HEK293 (cell line): ENCODE results near the gene SLC26A1.

Experiments
- CTCF ChIA-PET: fragments of 350-600 bp; formaldehyde crosslinking; extraction: SDS; loops from one replicate; lab custom pipeline; 2021; ENCODE audit warnings: antibody characterized with exemption; lab: Yijun Ruan, JAX
- POLR2A ChIA-PET: fragments of 300-600 bp; formaldehyde crosslinking; extraction: SDS; loops from one replicate; lab custom pipeline; 2020; ENCODE audit warnings: antibody characterized with exemption, inconsistent platforms; lab: Yijun Ruan, JAX
- H3K27ac ChIP-seq: fragments of 200-500 bp; sonication (Bioruptor generic); 2 replicates; pipeline ENCODE4 v1.5.1; 2014; ENCODE audit warnings: low read depth, low read length, control low read depth, inconsistent platforms; ENCODE audit errors: extremely low read depth
- H3K36me3 ChIP-seq, 2 experiments: fragments of 200-500 bp in 1 of 2; sonication (Bioruptor generic) in 1 of 2; 1 replicate in 1 of 2; 2 replicates in 1 of 2; pipeline ENCODE4 v1.5.1; 2014 to 2017; ENCODE audit warnings: inconsistent platforms in 2 of 2, low read length in 2 of 2; ENCODE audit not compliant: control insufficient read depth in 2 of 2, insufficient read depth in 1 of 2
- H3K4me1 ChIP-seq: fragments of 200-500 bp; sonication (Bioruptor generic); 2 replicates; pipeline ENCODE4 v1.5.1; 2014; ENCODE audit warnings: mild to moderate bottlenecking, low read length, inconsistent platforms; ENCODE audit not compliant: control insufficient read depth, insufficient read depth
- H3K4me3 ChIP-seq: 2 replicates; pipeline ENCODE4 v1.5.1; 2011; ENCODE audit warnings: low read depth, mild to moderate bottlenecking, control low read depth, low read length, moderate library complexity
- H3K9me3 ChIP-seq: fragments of 200-500 bp; sonication (Bioruptor generic); 2 replicates; pipeline ENCODE4 v1.5.1; 2014; ENCODE audit warnings: low read depth, low read length, inconsistent platforms; ENCODE audit not compliant: control insufficient read depth, insufficient read depth
- EGR2 ChIP-seq: fragments of 450-650 bp; formaldehyde crosslinking; IDR thresholded peaks from 2 replicates; pipeline ENCODE4 v1.5.1; 2016; ENCODE audit warnings: low read depth, missing biosample characterization, missing genetic modification characterization
- GLI4 ChIP-seq: fragments of 450-650 bp; formaldehyde crosslinking; IDR thresholded peaks from 2 replicates; pipeline ENCODE4 v1.5.1; 2016; ENCODE audit warnings: missing biosample characterization, missing genetic modification characterization
- GLIS1 ChIP-seq: fragments of 450-650 bp; formaldehyde crosslinking; IDR thresholded peaks from 2 replicates; pipeline ENCODE4 v1.5.1; 2016; ENCODE audit warnings: missing biosample characterization, missing genetic modification characterization
- KLF1 ChIP-seq: fragments of 450-650 bp; formaldehyde crosslinking; IDR thresholded peaks from 2 replicates; pipeline ENCODE4 v1.5.1; 2016; ENCODE audit warnings: missing biosample characterization, missing genetic modification characterization
- PRDM1 ChIP-seq: fragments of 450-650 bp; formaldehyde crosslinking; IDR thresholded peaks from 2 replicates; pipeline ENCODE4; 2016; ENCODE audit warnings: missing biosample characterization, missing genetic modification characterization
- WT1 ChIP-seq: fragments of 450-650 bp; formaldehyde crosslinking; IDR thresholded peaks from 2 replicates; pipeline ENCODE4 v1.5.1; 2016; ENCODE audit warnings: missing biosample characterization, missing genetic modification characterization
- ZBTB48 ChIP-seq: fragments of 450-650 bp; formaldehyde crosslinking; IDR thresholded peaks from 2 replicates; pipeline ENCODE4 v1.5.1; 2016; ENCODE audit warnings: missing biosample characterization, missing genetic modification characterization
- ZBTB8A ChIP-seq: fragments of 450-650 bp; formaldehyde crosslinking; IDR thresholded peaks from 2 replicates; pipeline ENCODE4 v1.5.1; 2016; ENCODE audit warnings: missing biosample characterization, missing genetic modification characterization
- ZFHX2 ChIP-seq: fragments of 450-650 bp; formaldehyde crosslinking; conservative IDR thresholded peaks from 2 replicates; pipeline ENCODE4 v1.5.1; 2016; ENCODE audit warnings: missing biosample characterization, missing genetic modification characterization
- ZIC2 ChIP-seq: fragments of 450-650 bp; formaldehyde crosslinking; IDR thresholded peaks from 2 replicates; pipeline ENCODE4 v1.5.1; 2016; ENCODE audit warnings: missing biosample characterization, missing genetic modification characterization
- ZNF280C ChIP-seq: fragments of 450-650 bp; formaldehyde crosslinking; IDR thresholded peaks from 2 replicates; pipeline ENCODE4 v1.5.1; 2016; ENCODE audit warnings: missing biosample characterization, missing genetic modification characterization
- ZNF354C ChIP-seq: fragments of 450-650 bp; formaldehyde crosslinking; IDR thresholded peaks from 2 replicates; pipeline ENCODE4 v1.5.1; 2016; ENCODE audit warnings: missing biosample characterization, missing genetic modification characterization, low read depth, borderline replicate concordance
- ZNF426 ChIP-seq: fragments of 450-650 bp; formaldehyde crosslinking; IDR thresholded peaks from 2 replicates; pipeline ENCODE4 v1.5.1; 2017; ENCODE audit warnings: missing biosample characterization, missing genetic modification characterization, mild to moderate bottlenecking, inconsistent platforms, moderate library complexity
- ZNF558 ChIP-seq: fragments of 450-650 bp; formaldehyde crosslinking; IDR thresholded peaks from 2 replicates; pipeline ENCODE4 v1.5.1; 2016; ENCODE audit warnings: missing biosample characterization, missing genetic modification characterization
- ZNF600 ChIP-seq: fragments of 450-650 bp; formaldehyde crosslinking; IDR thresholded peaks from 2 replicates; pipeline ENCODE4 v1.5.1; 2016; ENCODE audit warnings: missing biosample characterization, missing genetic modification characterization
- ZNF645 ChIP-seq: fragments of 450-650 bp; formaldehyde crosslinking; IDR thresholded peaks from 2 replicates; pipeline ENCODE4; 2016; ENCODE audit warnings: missing biosample characterization, missing genetic modification characterization
- ZSCAN16 ChIP-seq: fragments of 450-650 bp; formaldehyde crosslinking; IDR thresholded peaks from 2 replicates; pipeline ENCODE4 v1.5.1; 2016; ENCODE audit warnings: missing biosample characterization, missing genetic modification characterization
- TF ChIP-seq, protein P1 (sequence below): fragments of 450-650 bp; formaldehyde crosslinking; IDR thresholded peaks from 2 replicates; pipeline ENCODE4 v1.5.1; 2017; ENCODE audit warnings: missing biosample characterization, missing genetic modification characterization
- TF ChIP-seq, protein P2 (sequence below): fragments of 450-650 bp; formaldehyde crosslinking; IDR thresholded peaks from 2 replicates; pipeline ENCODE4 v1.5.1; 2016; ENCODE audit warnings: missing biosample characterization, missing genetic modification characterization

SLC26A1 gene

GRCh38 chr4:1021386-1022050 is 28.3 kb upstream of the SLC26A1 start (continued):
- TF ChIP-seq ZNF280C = no peak
- TF ChIP-seq PRDM1 (tag by site-specific recombination) = no peak

DNA sequence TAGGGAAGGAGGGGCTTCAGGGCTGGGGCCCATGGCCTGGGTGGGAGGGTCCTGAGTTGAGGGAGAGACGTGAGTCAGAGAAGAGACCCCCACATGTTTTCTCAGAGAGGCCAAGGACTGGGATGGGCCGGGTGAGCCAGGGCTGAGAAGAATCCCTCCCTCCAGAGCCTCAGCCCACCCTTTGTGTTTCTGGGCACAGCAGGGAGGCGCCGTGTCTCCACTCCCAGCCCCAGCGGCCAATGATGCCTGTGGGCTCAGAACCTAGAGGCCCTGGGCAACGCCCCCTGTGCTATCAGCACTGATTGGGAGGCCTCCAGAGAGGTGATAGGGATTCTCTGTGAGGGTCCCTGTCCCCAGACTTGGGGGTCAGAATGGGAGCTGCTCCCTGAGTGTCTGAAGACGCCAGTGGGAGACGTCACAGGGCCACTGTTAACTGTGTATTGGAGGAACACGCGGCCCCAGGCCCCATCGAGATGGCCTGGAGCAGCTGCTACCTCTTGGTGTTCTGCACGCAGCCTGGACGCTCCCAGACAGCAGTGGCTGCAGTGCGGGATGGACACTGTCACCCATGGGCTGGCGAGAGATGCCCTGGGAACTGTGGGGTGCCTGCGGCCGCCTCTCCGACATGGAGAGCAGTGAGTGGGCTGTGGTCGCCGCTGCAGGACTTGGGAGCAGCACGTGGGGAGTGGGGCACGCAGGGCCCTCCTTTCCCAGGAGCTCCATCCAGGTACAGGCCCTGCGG is 26.7 kb upstream of the SLC26A1 start:
- Histone ChIP-seq H3K9me3 (no peaks in the 10 kb centered on the region), H3K36me3 (peaks cover 0 to 8% of the 10 kb centered on the region in 2 experiments; a peak in 1 of 3 replicates), H3K4me3 (no peak overlapping the region), H3K27ac (no peak overlapping the region), H3K4me1 (no peaks in the 10 kb centered on the region)
- ChIA-PET CTCF (no interaction called here), POLR2A (no interaction called here)
- TF ChIP-seq ZBTB48 (tag by site-specific recombination) (no peak), ZNF354C (tag by site-specific recombination) (no peak), ZBTB8A (tag by site-specific recombination) (peak; percentile 36), ZNF645 (tag by site-specific recombination) (no peak), ZNF600 (tag by site-specific recombination) (peak; percentile 64), ZNF558 (tag by site-specific recombination) (no peak), KLF1 (tag by site-specific recombination) (peak; percentile 43; the same call in 1 of the 2 replicates), ZNF426 (tag by site-specific recombination) (no peak)

- TF ChIP-seq GLIS1 (tag by site-specific recombination) = peak; percentile 74
- no peak for TF ChIP-seq ZSCAN16 (tag by site-specific recombination)
- TF ChIP-seq GLI4 = no peak
- TF ChIP-seq WT1 (tag by site-specific recombination) = no peak
- H3K4me3 ChIP-seq = no peak overlapping the region
- H3K4me1 ChIP-seq = no peaks in the 10 kb centered on the region
- H3K27ac ChIP-seq = no peak overlapping the region
- no peaks in the 10 kb centered on the region for H3K9me3 ChIP-seq
- H3K36me3 ChIP-seq = peaks cover 0 to 2% of the 10 kb centered on the region in 2 experiments; a peak in 1 of 3 replicates
- POLR2A ChIA-PET = no interaction called here
- CTCF ChIA-PET = no interaction called here
Observed at GRCh38 chr4:1019320-1019719, 26.1 kb upstream of the SLC26A1 start.

- CTCF ChIA-PET = interaction anchor here (0.7 kb wide), 1 partner anchor 334 kb away, joined by 3 read pairs; no protein-coding TSS in a partner anchor
- POLR2A ChIA-PET = no interaction called here
- no peaks in the 10 kb centered on the region for H3K9me3 ChIP-seq
- no peak overlapping the region for H3K4me3 ChIP-seq
- H3K27ac ChIP-seq = no peak overlapping the region
- H3K4me1 ChIP-seq = no peaks in the 10 kb centered on the region
- H3K36me3 ChIP-seq = peaks cover 0 to 6% of the 10 kb centered on the region in 2 experiments; a peak in 1 of 3 replicates
- TF ChIP-seq ZFHX2 (tag by site-specific recombination) (peak; percentile 44), EGR2 (tag by site-specific recombination) (peak; percentile 6; the same call in 1 of the 2 replicates), GLIS1 (tag by site-specific recombination) (peak; percentile 78), KLF1 (tag by site-specific recombination) (peak; percentile 27; the same call in 1 of the 2 replicates), ZIC2 (tag by site-specific recombination) (peak; percentile 88), ZNF600 (tag by site-specific recombination) (0 out of 2 replicates have a peak, but pooled peaks have one; percentile 10)
- TF ChIP-seq, protein P1, sequence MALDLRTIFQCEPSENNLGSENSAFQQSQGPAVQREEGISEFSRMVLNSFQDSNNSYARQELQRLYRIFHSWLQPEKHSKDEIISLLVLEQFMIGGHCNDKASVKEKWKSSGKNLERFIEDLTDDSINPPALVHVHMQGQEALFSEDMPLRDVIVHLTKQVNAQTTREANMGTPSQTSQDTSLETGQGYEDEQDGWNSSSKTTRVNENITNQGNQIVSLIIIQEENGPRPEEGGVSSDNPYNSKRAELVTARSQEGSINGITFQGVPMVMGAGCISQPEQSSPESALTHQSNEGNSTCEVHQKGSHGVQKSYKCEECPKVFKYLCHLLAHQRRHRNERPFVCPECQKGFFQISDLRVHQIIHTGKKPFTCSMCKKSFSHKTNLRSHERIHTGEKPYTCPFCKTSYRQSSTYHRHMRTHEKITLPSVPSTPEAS (tag by site-specific recombination) = no peak
- TF ChIP-seq, protein P2, sequence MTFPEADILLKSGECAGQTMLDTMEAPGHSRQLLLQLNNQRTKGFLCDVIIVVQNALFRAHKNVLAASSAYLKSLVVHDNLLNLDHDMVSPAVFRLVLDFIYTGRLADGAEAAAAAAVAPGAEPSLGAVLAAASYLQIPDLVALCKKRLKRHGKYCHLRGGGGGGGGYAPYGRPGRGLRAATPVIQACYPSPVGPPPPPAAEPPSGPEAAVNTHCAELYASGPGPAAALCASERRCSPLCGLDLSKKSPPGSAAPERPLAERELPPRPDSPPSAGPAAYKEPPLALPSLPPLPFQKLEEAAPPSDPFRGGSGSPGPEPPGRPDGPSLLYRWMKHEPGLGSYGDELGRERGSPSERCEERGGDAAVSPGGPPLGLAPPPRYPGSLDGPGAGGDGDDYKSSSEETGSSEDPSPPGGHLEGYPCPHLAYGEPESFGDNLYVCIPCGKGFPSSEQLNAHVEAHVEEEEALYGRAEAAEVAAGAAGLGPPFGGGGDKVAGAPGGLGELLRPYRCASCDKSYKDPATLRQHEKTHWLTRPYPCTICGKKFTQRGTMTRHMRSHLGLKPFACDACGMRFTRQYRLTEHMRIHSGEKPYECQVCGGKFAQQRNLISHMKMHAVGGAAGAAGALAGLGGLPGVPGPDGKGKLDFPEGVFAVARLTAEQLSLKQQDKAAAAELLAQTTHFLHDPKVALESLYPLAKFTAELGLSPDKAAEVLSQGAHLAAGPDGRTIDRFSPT (tag by site-specific recombination) = 0 out of 2 replicates have a peak, but pooled peaks have one; percentile 24
Observed at GRCh38 chr4:1018147-1019020, 25.2 kb upstream of the SLC26A1 start.
